HG03196 (cell line): ENCODE measurements around the gene ACAD11.
"Not testable (repeated sequence)": the region's sequence is repeated elsewhere in the genome, so short reads cannot be mapped to it uniquely, and the experiment has no call there.

Experiments used
- ATAC-seq: cut with Tn5 transposase; IDR thresholded peaks from one replicate; pipeline ENCODE4 v1.9.1; 2021; ENCODE audit not compliant: unreplicated experiment

Gene ACAD11

GRCh38 chr3:132650153-132650552 is 9.5 kb downstream of the ACAD11 start:
- no peak for ATAC-seq

- ATAC-seq, result no peak
Observed at GRCh38 chr3:132645058-132645457, 14.6 kb downstream of the ACAD11 start.

GRCh38 chr3:132643366-132643765 is 16.2 kb downstream of the ACAD11 start:
- no peak for ATAC-seq

GRCh38 chr3:132642539-132642847 is 17.1 kb downstream of the ACAD11 start:
- ATAC-seq, result no peak

GRCh38 chr3:132641837-132642538 is 17.6 kb downstream of the ACAD11 start:
- ATAC-seq, result no peak

GRCh38 chr3:132641427-132641826 is 18.2 kb downstream of the ACAD11 start:
- ATAC-seq, result not testable (repeated sequence)

- ATAC-seq, result no peak
Observed at GRCh38 chr3:132638706-132639105, 20.9 kb downstream of the ACAD11 start.

- no peak for ATAC-seq
Observed at GRCh38 chr3:132637590-132637989, 22.0 kb downstream of the ACAD11 start.

- ATAC-seq, result no peak
Observed at GRCh38 chr3:132635052-132635451, 24.6 kb downstream of the ACAD11 start.

GRCh38 chr3:132630612-132631011 is 29.0 kb downstream of the ACAD11 start:
- ATAC-seq, result no peak

GRCh38 chr3:132629928-132630327 is 29.7 kb downstream of the ACAD11 start:
- ATAC-seq, result no peak

GRCh38 chr3:132628157-132628556 is 31.5 kb downstream of the ACAD11 start:
- no peak for ATAC-seq

GRCh38 chr3:132626955-132627354 is 32.7 kb downstream of the ACAD11 start:
- ATAC-seq, result no peak

- peak; percentile 77 for ATAC-seq
Observed at GRCh38 chr3:132625613-132626012, 34.0 kb downstream of the ACAD11 start.

- ATAC-seq, result no peak
Observed at GRCh38 chr3:132624790-132625189, 34.8 kb downstream of the ACAD11 start.

GRCh38 chr3:132623646-132624045 is 36.0 kb downstream of the ACAD11 start:
- ATAC-seq, result no peak

- no peak for ATAC-seq
Observed at GRCh38 chr3:132622761-132623160, 36.8 kb downstream of the ACAD11 start.

- ATAC-seq, result no peak
Observed at GRCh38 chr3:132622148-132622547, 37.5 kb downstream of the ACAD11 start.

- no peak for ATAC-seq
Observed at GRCh38 chr3:132616780-132617179, 42.8 kb downstream of the ACAD11 start.

- no peak for ATAC-seq
Observed at GRCh38 chr3:132615881-132616280, 43.7 kb downstream of the ACAD11 start.

GRCh38 chr3:132615301-132615700 is 44.3 kb downstream of the ACAD11 start:
- not testable (repeated sequence) for ATAC-seq

GRCh38 chr3:132606620-132607019 is 53.0 kb downstream of the ACAD11 start:
- not testable (repeated sequence) for ATAC-seq

- no peak for ATAC-seq
Observed at GRCh38 chr3:132606085-132606484, 53.5 kb downstream of the ACAD11 start.
